Neural progenitor cell (in vitro differentiated cells): ENCODE results near the gene TRIM46.

Experiments used
- CTCF ChIP-seq: fragments of 200-600 bp; sonication (generic); IDR thresholded peaks from 2 replicates; pipeline ENCODE4 v1.5.1; 2017; ENCODE audit warnings: antibody characterized with exemption, mild to moderate bottlenecking
- EZH2 ChIP-seq: fragments of 200-600 bp; sonication (generic); IDR thresholded peaks from 2 replicates; pipeline ENCODE4 v1.6.1; 2017; ENCODE audit warnings: antibody characterized with exemption, mild to moderate bottlenecking, moderate library complexity
- EZH2phosphoT487 ChIP-seq: fragments of 200-600 bp; sonication (generic); IDR thresholded peaks from 2 replicates; pipeline ENCODE4 v1.6.1; 2017; ENCODE audit warnings: antibody characterized with exemption

- TF ChIP-seq EZH2 (no peak), CTCF (no peak), EZH2phosphoT487 (no peak)
Observed at GRCh38 chr1:155124503-155125463, 48.9 kb upstream of the TRIM46 start.
